Esophagus squamous epithelium (tissue), 5 donors: Measurements from ENCODE around the gene C1orf174. TPM values are rescaled to one million over a fixed set of nuclear protein-coding genes. Genes with fewer than 3 reads are reported as not detected.

Source experiments
- DNase-seq: peaks from one replicate; lab custom pipeline; 2025; lab: John Stamatoyannopoulos, UW
- H3K27ac ChIP-seq, 4 donors: fragments of 200-600 bp; sonication (generic); one replicate each; pipeline ENCODE4 v1.5.1; 2016 to 2019; ENCODE audit warnings: mild to moderate bottlenecking in 1 of 4
- H3K27me3 ChIP-seq, 4 donors: fragments of 200-600 bp; sonication (generic); 1 replicate in 3 of 4; 2 replicates in 1 of 4; pipeline versions ENCODE4 v1.5.1 to v1.6.0; 2017 to 2021; ENCODE audit warnings: antibody characterized with exemption in 1 of 4
- H3K36me3 ChIP-seq, 3 donors: fragments of 200-600 bp; sonication (generic); one replicate each; pipeline ENCODE4 v1.5.1; 2016 to 2019
- H3K4me1 ChIP-seq, 3 donors: fragments of 200-600 bp; sonication (generic); one replicate each; pipeline ENCODE4 v1.5.1; 2017 to 2019
- H3K4me3 ChIP-seq, 4 donors: fragments of 200-600 bp; sonication (generic); 1 replicate in 3 of 4; 2 replicates in 1 of 4; pipeline ENCODE4 v1.5.1; 2016 to 2019; ENCODE audit warnings: mild to moderate bottlenecking in 2 of 4, moderate library complexity in 1 of 4
- H3K9me3 ChIP-seq, 3 donors: fragments of 200-600 bp; sonication (generic); one replicate each; pipeline ENCODE4 v1.5.1; 2016 to 2019
- POLR2A ChIP-seq, 4 donors: fragments of 450-650 bp; IDR thresholded peaks; one replicate each; pipeline ENCODE4 v1.6.1; 2017; ENCODE audit warnings: antibody characterized with exemption in 4 of 4, mild to moderate bottlenecking in 4 of 4, moderate library complexity in 3 of 4
- WGBS, 2 donors: methylation state at CpG; one replicate each; pipeline ENCODE4 v1.1.5; 2018; 5-methylcytosine and 5-hydroxymethylcytosine counted together
- intact Hi-C: fragments of 100-400 bp; cut with DNase I; formaldehyde crosslinking; loops from one replicate; pipeline ENCODE4 v1.15.0; 2022
- total RNA-seq, 4 donors: library from RNA; depleted of rRNA; stranded (reverse); fragments of >200 nt; gene quantifications; one replicate each; pipeline ENCODE4 v1.1.0, GENCODE V29; 2016
- TF ChIP-seq, protein P1 (sequence below), 6 experiments: fragments of 450-650 bp in 4 of 6; fragments of 200-600 bp in 2 of 6; sonication (generic) in 2 of 6; IDR thresholded peaks; one replicate each; pipeline ENCODE4 v1.5.1; 2016 to 2019; ENCODE audit warnings: antibody characterized with exemption in 6 of 6, mild to moderate bottlenecking in 4 of 6, moderate library complexity in 4 of 6
- donor health status: DM: yes; HTN: yes; CAD: no.

Gene C1orf174
- total RNA-seq, 4 donors from 2014 or later, result 14.1 to 25.4 (median 23.9) TPM

DNA sequence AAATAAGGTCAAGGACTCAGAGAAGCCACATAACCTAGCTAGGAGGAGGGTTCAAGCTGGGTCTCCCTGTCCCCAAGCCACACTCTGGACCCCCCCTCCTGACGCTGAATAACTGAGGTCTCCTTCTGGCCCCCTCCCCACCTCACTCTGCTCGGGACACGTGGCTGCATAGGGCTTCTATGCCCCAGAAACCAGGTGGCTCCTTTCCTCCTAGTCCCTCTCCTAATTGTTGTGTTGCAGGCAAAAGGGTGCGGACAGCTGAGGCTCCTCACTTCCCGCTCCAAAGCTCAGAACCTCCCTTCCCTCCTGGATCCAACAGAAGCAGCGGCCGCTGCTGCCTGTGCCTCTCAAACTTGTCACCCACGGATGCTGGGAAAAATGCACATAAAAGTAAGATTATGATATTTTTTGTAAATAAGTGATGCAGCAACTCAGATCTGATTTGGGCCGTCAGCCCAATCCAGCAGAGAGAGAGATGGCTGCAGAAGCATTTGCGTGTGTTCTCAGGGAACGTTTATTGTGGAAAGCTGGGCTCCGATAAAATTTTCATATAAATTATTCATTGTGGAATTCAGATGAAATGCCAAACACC lies 40.8 kb upstream of the C1orf174 start:
- Histone ChIP-seq H3K4me3 (no peak overlapping the region), H3K36me3 (no peaks in the 10 kb centered on the region), H3K9me3 (peaks cover 0 to 6% (median 6%) of the 10 kb centered on the region in 3 donors), H3K27me3 (peaks cover 0 to 64% (median 0%) of the 10 kb centered on the region in 4 donors), H3K27ac (no peak overlapping the region), H3K4me1 (peaks cover 0 to 9% (median 0%) of the 10 kb centered on the region in 3 donors)
- no peak for DNase-seq
- TF ChIP-seq, protein P1, sequence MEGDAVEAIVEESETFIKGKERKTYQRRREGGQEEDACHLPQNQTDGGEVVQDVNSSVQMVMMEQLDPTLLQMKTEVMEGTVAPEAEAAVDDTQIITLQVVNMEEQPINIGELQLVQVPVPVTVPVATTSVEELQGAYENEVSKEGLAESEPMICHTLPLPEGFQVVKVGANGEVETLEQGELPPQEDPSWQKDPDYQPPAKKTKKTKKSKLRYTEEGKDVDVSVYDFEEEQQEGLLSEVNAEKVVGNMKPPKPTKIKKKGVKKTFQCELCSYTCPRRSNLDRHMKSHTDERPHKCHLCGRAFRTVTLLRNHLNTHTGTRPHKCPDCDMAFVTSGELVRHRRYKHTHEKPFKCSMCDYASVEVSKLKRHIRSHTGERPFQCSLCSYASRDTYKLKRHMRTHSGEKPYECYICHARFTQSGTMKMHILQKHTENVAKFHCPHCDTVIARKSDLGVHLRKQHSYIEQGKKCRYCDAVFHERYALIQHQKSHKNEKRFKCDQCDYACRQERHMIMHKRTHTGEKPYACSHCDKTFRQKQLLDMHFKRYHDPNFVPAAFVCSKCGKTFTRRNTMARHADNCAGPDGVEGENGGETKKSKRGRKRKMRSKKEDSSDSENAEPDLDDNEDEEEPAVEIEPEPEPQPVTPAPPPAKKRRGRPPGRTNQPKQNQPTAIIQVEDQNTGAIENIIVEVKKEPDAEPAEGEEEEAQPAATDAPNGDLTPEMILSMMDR (IDR thresholded peaks at IDR 0.05), result no peak
- TF ChIP-seq POLR2A (IDR thresholded peaks at IDR 0.05), result no peak
- WGBS, 2 donors, result 48 to 70% methylated on average over 6 to 11 of the region's 12 CpGs
- intact Hi-C loops, result no loop called here

GRCh38 chr1:3940081-3940753 lies 40.1 kb upstream of the C1orf174 start:
- H3K27me3 ChIP-seq, result peaks cover 0 to 58% (median 0%) of the 10 kb centered on the region in 4 donors
- no peak for DNase-seq

DNA sequence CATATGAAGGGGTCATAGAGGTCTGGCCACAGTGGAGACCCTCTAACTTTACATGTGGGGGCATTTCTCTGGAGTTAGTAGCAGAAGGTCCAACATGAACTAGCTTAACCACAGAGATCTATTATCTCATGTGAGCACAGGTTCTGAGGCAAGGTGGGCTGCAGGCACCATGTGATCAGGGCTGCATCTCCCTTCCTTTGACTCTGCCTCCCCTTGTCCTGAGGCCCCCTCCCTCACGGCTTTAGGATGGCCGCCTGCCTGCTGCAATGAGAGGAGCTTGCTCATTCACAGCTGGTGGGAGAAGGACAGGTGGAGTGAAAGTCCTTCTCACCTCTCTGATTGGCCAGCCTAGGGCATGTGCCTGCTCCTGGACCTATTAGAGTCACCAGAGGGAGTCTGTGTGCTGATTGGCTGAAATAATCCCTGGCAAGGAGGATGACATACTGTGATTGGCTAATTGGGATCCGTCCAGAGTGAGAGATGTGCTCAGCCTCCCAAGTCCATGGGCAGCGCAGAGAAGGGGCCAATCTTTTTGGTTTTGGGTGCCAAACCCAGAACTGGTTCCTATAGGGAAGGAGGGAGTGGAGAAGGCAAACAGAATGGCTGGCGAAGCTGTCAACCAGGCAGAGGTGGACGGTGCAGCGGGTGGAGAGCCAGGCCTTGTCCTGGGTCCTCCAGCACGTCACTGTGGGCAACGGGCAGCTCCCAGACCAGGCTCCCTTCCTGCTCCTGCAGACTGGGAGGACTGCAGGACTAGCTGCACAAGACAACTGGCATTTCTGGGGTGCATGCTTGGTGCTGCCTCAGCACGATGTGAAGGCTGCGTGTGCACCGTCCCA lies 39.4 kb upstream of the C1orf174 start:
- peaks cover 0 to 5% (median 0%) of the 10 kb centered on the region in 3 donors for H3K4me1 ChIP-seq
- intact Hi-C loops, result no loop called here
- H3K4me3 ChIP-seq, result no peak overlapping the region
- TF ChIP-seq, protein P1 (IDR thresholded peaks at IDR 0.05), result no peak
- no peak for TF ChIP-seq POLR2A (IDR thresholded peaks at IDR 0.05)
- no peak overlapping the region for H3K27ac ChIP-seq
- DNase-seq, result no peak
- H3K27me3 ChIP-seq, result peaks cover 0 to 50% (median 0%) of the 10 kb centered on the region in 4 donors
- no peaks in the 10 kb centered on the region for H3K36me3 ChIP-seq
- WGBS, 2 donors, result 83 to 93% methylated on average over 6 to 10 of the region's 12 CpGs
- H3K9me3 ChIP-seq, result peaks cover 0 to 6% (median 6%) of the 10 kb centered on the region in 3 donors

More at GRCh38 chr1:3940081-3940753, 40.1 kb upstream of the C1orf174 start:
- no peak overlapping the region for H3K4me3 ChIP-seq
- H3K27ac ChIP-seq, result no peak overlapping the region
- peaks cover 0 to 9% (median 0%) of the 10 kb centered on the region in 3 donors for H3K4me1 ChIP-seq
- no peaks in the 10 kb centered on the region for H3K36me3 ChIP-seq
- TF ChIP-seq, protein P1 (IDR thresholded peaks at IDR 0.05), result no peak
- no peak for TF ChIP-seq POLR2A (IDR thresholded peaks at IDR 0.05)
- 48 to 74% methylated on average over 7 to 8 of the region's 15 CpGs for WGBS, 2 donors
- intact Hi-C loops, result no loop called here
- peaks cover 0 to 6% (median 6%) of the 10 kb centered on the region in 3 donors for H3K9me3 ChIP-seq

DNA sequence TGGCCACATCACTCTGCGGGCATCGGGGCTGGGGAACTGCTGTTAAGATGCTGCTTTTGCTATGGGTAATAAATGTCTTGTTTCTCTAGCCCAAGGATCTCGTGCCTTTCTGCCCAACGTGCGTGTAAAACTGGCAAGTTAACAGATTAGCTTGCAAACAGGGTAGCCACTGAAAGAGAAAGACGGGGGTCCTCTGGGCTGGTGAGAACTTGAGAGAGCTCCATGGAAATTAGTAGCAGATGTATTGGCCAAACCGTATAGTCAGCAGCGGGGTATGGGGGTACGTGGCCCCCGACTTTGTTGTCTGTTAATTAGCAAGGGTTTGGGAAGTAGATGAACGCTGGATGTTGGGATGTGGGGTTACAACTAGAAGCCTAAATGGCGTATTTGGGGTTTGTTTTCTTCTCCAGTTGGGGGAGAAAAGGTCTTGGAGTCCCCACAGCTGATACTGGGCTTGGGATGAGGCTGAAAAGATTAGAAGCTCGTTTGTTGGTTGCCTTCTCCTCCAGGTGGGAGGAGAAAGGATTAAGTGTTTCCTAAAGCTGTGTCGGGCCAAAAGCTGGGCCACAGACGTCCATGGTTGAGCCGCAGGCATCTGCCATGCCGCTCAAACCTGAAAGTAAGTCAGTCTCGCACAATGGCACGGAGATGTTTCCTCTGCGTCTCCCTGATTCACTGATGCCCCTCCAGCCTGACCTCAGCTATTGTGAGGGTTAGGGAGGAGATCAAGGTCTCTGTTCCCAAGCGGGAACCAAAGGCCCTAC lies 32.3 kb upstream of the C1orf174 start:
- H3K27me3 ChIP-seq, result peaks cover 0 to 26% (median 0%) of the 10 kb centered on the region in 4 donors
- H3K27ac ChIP-seq, result no peak overlapping the region
- no peak overlapping the region for H3K4me3 ChIP-seq
- H3K36me3 ChIP-seq, result no peaks in the 10 kb centered on the region
- no peak for TF ChIP-seq POLR2A (IDR thresholded peaks at IDR 0.05)
- TF ChIP-seq, protein P1 (IDR thresholded peaks at IDR 0.05), result no peak
- WGBS, 2 donors, result 78 to 86% methylated on average over 13 to 16 of the region's 21 CpGs
- DNase-seq, result no peak
- H3K4me1 ChIP-seq, result no peaks in the 10 kb centered on the region
- H3K9me3 ChIP-seq, result peaks cover 0 to 3% (median 2%) of the 10 kb centered on the region in 3 donors
- intact Hi-C loops, result no loop called here
